ENCODE results near the gene ASCL2. TPM values are rescaled to one million over a fixed set of nuclear protein-coding genes. Genes with fewer than 3 reads are reported as not detected.

ASCL2 gene
- total and polyA plus RNA-seq, 10 of the 15 experiments (the other 5 are each of a cell fraction or from before 2014, with no cell fraction given): not detected

DNA sequence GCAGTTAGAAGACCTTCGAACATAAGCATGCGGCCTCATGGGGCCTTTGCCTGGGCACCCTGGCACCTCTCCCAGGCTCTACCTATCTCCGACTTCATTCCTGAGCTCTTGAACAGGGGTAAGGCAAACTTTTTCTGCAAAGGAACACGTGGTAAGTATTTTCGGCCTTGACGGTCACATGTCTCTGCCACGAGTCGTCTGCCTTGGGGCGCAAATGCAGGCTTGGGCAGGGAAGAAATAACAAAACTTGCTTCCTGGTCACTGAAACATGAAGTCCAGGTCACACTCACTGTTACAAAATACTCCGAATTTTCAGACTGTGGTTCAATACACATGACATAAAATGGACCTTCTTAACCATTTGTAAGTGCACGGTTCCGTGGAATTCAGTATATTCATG is 3.4 kb upstream of the ASCL2 start:
- H3K4me2 ChIP-seq (ENCODE audit: control insufficient read depth, insufficient read depth): no peak overlapping the region
- DNase-seq (ENCODE audit: low read depth, low spot score): no peak
- H3K27me3 ChIP-seq (replicated peaks in 1 of 2; ENCODE audit: control insufficient read depth in 2 of 2, insufficient read depth in 2 of 2, low read length in 1 of 2): peaks cover 0 to 2% of the 10 kb centered on the region in 2 experiments; a peak in 2 of 4 replicates
- no TSS peak for BruUV-seq (replicated peaks)
- SMC1A ChIA-PET (ENCODE audit: uncharacterized antibody, unreplicated experiment): no interaction called here
- in situ Hi-C loops (cut with MboI): no loop called here
- no peaks in the 10 kb centered on the region for H3K36me3 ChIP-seq (ENCODE audit: control insufficient read depth in 2 of 2, insufficient read depth in 2 of 2, low read length in 1 of 2)
- RAD21 ChIA-PET (ENCODE audit: unreplicated experiment): no interaction called here
- H2AFZ ChIP-seq (ENCODE audit: control insufficient read depth, low read depth, low read length): no peak overlapping the region
- H3K9ac ChIP-seq (ENCODE audit: control insufficient read depth, insufficient read depth, low read length): no peak overlapping the region
- no peak for TF ChIP-seq NFIC (IDR thresholded peaks at IDR 0.05; ENCODE audit: low read depth, low read length)
- no peak for TF ChIP-seq HDAC6 (IDR thresholded peaks at IDR 0.05; ENCODE audit: unreplicated experiment)
- TF ChIP-seq DPF2 (IDR thresholded peaks at IDR 0.05): no peak
- TF ChIP-seq SREBF2 (IDR thresholded peaks at IDR 0.05; ENCODE audit: low read length): no peak
- no peak for TF ChIP-seq ESRRA (IDR thresholded peaks at IDR 0.05; ENCODE audit: low read length)
- TF ChIP-seq, protein P1, sequence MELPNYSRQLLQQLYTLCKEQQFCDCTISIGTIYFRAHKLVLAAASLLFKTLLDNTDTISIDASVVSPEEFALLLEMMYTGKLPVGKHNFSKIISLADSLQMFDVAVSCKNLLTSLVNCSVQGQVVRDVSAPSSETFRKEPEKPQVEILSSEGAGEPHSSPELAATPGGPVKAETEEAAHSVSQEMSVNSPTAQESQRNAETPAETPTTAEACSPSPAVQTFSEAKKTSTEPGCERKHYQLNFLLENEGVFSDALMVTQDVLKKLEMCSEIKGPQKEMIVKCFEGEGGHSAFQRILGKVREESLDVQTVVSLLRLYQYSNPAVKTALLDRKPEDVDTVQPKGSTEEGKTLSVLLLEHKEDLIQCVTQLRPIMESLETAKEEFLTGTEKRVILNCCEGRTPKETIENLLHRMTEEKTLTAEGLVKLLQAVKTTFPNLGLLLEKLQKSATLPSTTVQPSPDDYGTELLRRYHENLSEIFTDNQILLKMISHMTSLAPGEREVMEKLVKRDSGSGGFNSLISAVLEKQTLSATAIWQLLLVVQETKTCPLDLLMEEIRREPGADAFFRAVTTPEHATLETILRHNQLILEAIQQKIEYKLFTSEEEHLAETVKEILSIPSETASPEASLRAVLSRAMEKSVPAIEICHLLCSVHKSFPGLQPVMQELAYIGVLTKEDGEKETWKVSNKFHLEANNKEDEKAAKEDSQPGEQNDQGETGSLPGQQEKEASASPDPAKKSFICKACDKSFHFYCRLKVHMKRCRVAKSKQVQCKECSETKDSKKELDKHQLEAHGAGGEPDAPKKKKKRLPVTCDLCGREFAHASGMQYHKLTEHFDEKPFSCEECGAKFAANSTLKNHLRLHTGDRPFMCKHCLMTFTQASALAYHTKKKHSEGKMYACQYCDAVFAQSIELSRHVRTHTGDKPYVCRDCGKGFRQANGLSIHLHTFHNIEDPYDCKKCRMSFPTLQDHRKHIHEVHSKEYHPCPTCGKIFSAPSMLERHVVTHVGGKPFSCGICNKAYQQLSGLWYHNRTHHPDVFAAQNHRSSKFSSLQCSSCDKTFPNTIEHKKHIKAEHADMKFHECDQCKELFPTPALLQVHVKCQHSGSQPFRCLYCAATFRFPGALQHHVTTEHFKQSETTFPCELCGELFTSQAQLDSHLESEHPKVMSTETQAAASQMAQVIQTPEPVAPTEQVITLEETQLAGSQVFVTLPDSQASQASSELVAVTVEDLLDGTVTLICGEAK (IDR thresholded peaks at IDR 0.05; ENCODE audit: borderline replicate concordance): no peak
- intact Hi-C loops (cut with micrococcal nuclease; ENCODE audit: unreplicated experiment): no loop called here
- no peaks in the 10 kb centered on the region for H3K4me1 ChIP-seq (ENCODE audit: control insufficient read depth, insufficient read depth, low read length)
- ATAC-seq: no peak
- H3K27ac ChIP-seq (ENCODE audit: control insufficient read depth, insufficient read depth): no peak overlapping the region
- CTCF ChIA-PET: no interaction called here
- H3K4me3 ChIP-seq: no peak overlapping the region
- WGBS (ENCODE audit: insufficient coverage, insufficient replicate concordance, low lambda C conversion rate, missing lambda C conversion rate): 48% methylated on average over 12 of the region's 12 CpGs
- no peaks in the 10 kb centered on the region for H4K20me1 ChIP-seq (ENCODE audit: control insufficient read depth, insufficient read depth)
- POLR2A ChIA-PET: no interaction called here
- no peaks in the 10 kb centered on the region for H3K79me2 ChIP-seq (ENCODE audit: control insufficient read depth, insufficient read depth, low read length)
- FAIRE-seq: no peak
- H3K9me3 ChIP-seq (replicated peaks; ENCODE audit: control insufficient read depth, insufficient read depth, low read length): no peaks in the 10 kb centered on the region; the same call in 2 of the 3 replicates
